A549 treated with AZD9567 at 1 μM for 4 hours (cell line): ENCODE results near the gene MAGED4. TPM values are rescaled to one million over a fixed set of nuclear protein-coding genes. Genes with fewer than 3 reads are reported as not detected.

ENCODE experiments used
- total RNA-seq: library from RNA; stranded (reverse); fragments of 200-300 nt; extraction: Qiagen RNA extraction; gene quantifications from 5 replicates; pipeline ENCODE4 v1.2.3, GENCODE V29; 2022; ENCODE audit not compliant: insufficient read depth

MAGED4 gene, protein sequence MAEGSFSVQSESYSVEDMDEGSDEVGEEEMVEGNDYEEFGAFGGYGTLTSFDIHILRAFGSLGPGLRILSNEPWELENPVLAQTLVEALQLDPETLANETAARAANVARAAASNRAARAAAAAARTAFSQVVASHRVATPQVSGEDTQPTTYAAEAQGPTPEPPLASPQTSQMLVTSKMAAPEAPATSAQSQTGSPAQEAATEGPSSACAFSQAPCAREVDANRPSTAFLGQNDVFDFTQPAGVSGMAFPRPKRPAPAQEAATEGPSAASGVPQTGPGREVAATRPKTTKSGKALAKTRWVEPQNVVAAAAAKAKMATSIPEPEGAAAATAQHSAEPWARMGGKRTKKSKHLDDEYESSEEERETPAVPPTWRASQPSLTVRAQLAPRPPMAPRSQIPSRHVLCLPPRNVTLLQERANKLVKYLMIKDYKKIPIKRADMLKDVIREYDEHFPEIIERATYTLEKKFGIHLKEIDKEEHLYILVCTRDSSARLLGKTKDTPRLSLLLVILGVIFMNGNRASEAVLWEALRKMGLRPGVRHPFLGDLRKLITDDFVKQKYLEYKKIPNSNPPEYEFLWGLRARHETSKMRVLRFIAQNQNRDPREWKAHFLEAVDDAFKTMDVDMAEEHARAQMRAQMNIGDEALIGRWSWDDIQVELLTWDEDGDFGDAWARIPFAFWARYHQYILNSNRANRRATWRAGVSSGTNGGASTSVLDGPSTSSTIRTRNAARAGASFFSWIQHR
- total RNA-seq = 5.1 to 8.4 TPM (median 6.8 TPM) in 5 replicates

DNA sequence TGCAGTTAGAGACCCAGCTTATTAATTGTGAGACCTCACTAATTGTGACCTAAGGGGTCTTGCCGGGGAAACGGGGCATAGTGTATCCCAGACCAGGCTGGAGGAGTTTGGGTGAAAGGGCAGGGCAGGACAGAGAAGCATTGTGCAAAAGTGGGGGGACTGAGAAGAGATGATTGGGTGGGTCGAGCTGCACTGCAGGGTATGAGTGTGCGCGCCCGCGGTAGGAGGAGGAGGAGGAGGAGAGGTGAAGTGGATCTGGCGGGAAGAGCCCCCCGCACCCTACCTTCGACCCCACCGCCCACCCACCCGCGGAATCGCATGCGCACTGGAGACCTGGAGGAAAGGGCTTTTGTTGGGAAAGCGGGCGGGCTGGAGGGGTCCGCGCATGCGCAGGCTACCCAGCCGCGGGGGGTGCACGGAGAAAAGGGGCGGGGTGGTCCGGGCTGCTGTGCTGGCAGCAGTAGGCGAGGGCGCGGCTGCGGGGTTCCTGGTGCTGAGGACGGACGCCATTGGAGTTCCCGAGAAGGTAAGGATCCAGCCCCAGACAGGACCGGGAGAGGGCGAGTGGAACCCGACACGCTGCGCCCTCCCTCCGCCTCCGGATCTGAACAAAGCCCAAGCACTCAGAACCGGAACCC is at the start of gene MAGED4:
TSS of gene MAGED4 (plus strand) at position 449 of the 638 bp plus-strand sequence. CDS start 1,035 bp downstream, outside the sequence.

Other genes starting within 250 kb of the MAGED4 start
- 10.7 to 16.0 TPM (median 13.8 TPM) in 5 replicates for gene MAGED4B, start 115.7 kb upstream of the MAGED4 start, total RNA-seq
- not detected in 5 replicates for gene XAGE2, start 184.1 kb downstream of the MAGED4 start, total RNA-seq